Lung microvascular endothelial cell (primary cell): ENCODE data around the gene CLIC4. TPM values are rescaled to one million over a fixed set of nuclear protein-coding genes. Genes with fewer than 3 reads are reported as not detected.
"Not testable (repeated sequence)": the region's sequence is repeated elsewhere in the genome, so short reads cannot be mapped to it uniquely, and the experiment has no call there.

Experiments
- DNase-seq, 2 donors: peaks; one replicate each; pipeline versions ENCODE4 v3.0.0 to v3.0.0-alpha.2; 2010; ENCODE audit warnings: low read depth in 2 of 2
- total RNA-seq: library from RNA; depleted of rRNA; stranded (reverse); fragments of >200 nt; gene quantifications from 2 replicates; pipeline ENCODE4 v1.2.1, GENCODE V29; 2014

CLIC4 gene
- total RNA-seq, 1 donor from 2014 or later: 122 TPM

DNA sequence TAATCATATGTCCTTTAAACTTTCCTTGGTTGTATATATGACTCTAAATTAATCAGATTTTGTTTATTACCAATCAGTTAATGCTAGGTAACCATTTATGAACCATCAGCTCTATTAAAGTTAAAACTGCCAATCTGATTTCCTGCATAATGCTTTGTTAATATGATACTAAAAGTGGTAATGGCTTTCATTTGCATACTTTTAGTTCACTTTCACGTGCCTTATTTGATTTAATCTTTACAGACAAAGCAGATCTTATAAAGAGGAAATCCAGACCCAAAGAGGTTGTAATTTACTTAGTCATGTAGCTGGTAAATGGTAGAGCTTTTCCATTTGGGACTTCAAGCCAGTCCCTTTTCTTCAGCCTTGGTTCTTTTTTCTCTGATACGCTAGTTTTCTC lies 61.3 kb downstream of the CLIC4 start:
- DNase-seq: no peak

DNA sequence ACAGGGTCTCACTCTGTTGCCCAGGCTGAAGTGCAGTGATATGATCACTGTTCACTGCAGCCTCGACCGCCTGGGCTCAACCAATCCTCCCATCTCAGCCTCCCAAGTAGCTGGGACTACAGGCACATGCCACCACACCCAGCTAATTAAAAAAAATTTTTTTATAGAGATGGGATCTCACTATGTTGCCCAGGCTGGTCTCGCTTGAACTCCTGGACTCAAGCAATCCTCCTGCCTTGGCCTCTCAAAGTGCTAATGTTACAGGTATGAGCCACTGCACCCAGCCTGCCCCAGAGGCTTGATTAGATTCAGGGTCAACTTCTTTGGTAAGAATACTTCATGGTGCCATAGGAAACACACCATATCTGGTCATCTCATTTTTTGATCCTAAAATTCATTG lies 66.2 kb downstream of the CLIC4 start:
- not testable (repeated sequence) for DNase-seq

DNA sequence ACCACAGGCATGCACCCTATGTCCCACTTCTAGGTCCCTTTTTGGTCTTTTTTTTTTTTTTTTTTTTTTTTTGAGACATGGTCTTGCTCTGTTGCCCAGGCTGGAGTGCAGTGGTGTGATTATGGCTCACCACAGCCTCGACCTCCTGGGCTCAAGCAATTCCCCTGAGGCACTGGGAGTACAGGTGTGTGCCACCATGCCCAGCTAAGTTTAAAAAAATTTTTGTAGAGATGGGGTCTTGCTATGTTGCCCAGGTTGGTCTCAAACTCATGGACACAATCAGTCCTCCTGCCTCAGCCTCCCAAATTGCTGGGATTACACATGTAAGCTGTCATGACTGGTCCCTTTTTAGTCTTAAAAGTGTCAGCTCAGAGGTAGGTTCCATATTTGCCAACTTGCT lies 75.0 kb downstream of the CLIC4 start:
- not testable (repeated sequence) for DNase-seq

- no peak for DNase-seq
Observed at GRCh38 chr1:24822887-24823286, 77.6 kb downstream of the CLIC4 start.

DNA sequence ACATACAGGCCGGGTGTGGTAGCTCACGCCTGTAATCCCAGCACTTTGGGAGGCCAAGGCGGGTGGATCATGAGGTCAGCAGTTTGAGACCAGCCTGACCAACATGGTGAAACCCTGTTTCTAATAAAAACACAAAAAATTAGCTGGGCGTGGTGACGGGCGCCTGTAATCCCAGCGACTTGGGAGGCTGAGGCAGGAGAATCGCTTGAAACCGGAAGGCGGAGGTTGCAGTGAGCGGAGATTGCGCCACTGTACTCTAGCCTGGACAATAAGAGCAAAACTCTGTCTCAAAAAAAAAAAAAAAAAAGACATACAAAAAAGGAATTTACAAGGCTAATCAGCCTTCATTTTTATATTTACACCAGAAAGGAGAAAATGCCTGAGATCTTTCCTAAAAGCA lies 78.2 kb downstream of the CLIC4 start:
- DNase-seq: not testable (repeated sequence)

DNA sequence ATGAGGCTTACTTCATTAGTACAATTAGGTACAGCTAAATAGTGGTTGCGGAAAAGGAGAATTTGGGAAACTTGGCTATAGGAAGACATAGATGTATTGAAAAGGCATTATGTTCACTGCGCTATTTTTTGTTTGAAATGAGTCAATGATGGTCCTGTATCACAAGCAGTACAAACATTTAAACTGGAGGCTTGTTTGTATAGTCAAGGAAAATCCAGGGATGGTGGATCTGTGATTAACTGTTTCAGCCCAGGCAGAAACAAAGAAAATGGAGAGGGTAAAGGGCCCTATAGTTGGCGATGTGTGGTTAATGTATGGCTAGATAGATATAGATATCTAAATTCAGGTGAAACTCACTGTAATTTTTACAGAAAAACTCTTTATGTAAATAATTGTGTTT lies 79.9 kb downstream of the CLIC4 start:
- DNase-seq: no peak

- no peak for DNase-seq
Observed at GRCh38 chr1:24826510-24826909, 81.3 kb downstream of the CLIC4 start.

GRCh38 chr1:24827379-24828135 lies 82.3 kb downstream of the CLIC4 start:
- no peak for DNase-seq

DNA sequence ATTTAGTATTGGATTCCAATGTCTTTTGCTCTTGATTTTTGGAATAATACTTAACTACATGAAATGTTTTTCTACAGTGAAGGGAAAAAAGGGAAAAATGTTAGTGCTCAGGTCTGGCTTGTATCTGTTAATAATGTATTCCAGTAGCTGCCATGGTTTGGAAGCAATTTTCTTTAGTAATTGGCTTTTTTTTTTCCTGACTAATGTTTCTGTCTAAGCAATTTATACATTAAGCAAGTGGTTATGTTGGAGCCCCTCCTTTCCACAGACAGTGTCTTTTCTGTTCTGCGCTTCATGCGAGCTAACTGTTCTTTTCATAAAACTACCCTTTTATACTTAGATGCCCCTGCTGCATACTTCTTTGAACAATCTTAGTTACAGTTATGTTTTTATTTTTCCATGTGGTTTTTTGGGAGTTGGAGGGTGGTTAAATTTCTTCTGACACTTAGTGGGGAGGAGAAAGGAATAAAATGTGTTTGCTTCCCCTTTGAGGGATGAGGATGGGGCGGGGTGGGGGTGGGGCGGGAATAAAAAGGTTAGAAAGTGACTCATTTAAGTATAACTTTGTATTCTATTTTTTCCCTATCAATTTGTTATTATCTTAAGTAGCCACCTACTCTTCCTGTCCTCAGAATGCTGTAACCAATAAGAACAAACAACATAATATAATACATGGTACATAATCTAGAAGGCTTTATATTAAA lies 83.1 kb downstream of the CLIC4 start:
- DNase-seq: no peak

- no peak for DNase-seq
Observed at GRCh38 chr1:24828887-24829192, 83.6 kb downstream of the CLIC4 start.

GRCh38 chr1:24830680-24831272 lies 85.5 kb downstream of the CLIC4 start:
- DNase-seq: peak; percentile 79 to 83

GRCh38 chr1:24841593-24841992 lies 96.3 kb downstream of the CLIC4 start:
- DNase-seq: no peak

- DNase-seq: no peak
Observed at GRCh38 chr1:24846671-24847070, 101.4 kb downstream of the CLIC4 start.

- peak; percentile 90 to 93 for DNase-seq
Observed at GRCh38 chr1:24847995-24848881, 103.0 kb downstream of the CLIC4 start.

DNA sequence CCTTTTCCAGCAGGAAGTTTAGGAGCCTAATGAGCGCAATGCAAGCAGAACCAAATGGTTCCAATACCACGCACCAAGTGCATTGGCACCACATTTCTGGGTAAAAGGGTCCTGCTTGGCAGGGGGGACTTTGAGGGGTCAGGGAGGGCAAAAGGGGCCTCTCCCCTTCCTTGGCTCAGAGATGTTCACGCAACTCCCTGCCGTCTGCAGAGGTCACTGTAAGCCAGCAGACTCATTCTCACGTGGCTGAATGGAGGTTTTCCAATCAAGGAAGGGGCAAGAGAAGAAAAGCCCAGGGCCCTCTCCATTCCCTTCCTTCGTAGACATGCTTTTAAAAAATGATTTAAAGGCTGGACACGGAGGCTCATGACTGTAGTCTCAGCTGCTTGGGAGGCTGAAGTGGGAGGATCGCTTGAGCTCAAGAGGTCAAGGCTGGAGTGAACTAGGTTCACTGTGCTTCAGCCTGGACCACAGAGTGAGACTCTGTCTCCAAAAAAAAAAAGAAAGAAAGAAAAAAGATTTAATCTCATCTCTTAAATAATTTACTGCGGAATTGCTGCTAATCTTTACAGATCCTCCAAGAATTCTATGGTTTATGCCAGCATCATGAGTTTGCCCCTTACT lies 104.5 kb downstream of the CLIC4 start:
- peak in 1 of 2 donors; percentile 36 for DNase-seq

DNA sequence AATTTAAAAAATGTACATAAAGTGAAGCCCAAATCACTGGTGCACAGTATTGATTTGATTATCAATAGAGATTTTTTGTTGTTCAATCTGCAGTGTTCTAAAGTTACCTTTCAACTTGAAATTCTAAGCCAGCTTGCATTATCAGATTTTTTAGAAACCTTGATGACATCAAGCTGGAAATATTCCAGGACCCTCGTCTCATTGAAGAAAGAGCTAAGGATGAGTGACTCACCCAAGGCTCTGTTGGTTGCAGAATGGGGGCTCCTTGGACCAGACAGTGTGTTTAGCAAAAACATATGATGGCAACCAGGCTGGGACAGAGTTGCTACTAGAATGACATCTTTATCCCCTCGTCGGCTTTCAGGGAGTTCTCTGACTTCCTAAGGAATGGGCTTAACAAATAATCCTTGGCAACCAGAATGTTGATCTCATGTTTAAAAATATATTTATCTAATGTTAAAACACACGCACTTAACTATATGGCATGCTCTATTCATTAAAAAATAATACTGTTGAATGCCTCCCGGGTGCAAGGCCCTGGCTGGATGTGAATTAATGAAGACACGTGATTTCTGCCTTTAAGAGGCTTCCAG lies 105.2 kb downstream of the CLIC4 start:
- DNase-seq: peak in 1 of 2 donors; percentile 37

GRCh38 chr1:24853649-24854048 lies 108.4 kb downstream of the CLIC4 start:
- no peak for DNase-seq

DNA sequence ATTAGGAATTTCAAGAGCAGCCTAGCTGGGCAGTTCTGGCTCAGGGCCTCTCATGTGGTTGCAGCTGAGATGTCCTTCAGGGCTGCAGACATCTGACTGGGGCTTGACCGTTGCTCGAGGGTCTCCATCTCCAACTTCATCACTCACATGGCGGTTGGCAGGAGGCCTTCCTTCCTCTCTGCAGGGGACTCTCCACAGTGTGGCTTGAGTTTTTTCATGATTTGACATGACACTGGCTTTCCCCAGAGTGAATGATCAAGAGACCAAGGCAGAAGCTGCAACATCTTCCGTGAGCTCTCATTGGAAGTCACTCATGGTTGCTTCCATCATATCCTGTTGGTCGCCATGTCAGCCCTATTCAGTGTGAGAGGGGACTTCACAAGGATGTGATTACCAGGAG lies 110.2 kb downstream of the CLIC4 start:
- no peak for DNase-seq

DNA sequence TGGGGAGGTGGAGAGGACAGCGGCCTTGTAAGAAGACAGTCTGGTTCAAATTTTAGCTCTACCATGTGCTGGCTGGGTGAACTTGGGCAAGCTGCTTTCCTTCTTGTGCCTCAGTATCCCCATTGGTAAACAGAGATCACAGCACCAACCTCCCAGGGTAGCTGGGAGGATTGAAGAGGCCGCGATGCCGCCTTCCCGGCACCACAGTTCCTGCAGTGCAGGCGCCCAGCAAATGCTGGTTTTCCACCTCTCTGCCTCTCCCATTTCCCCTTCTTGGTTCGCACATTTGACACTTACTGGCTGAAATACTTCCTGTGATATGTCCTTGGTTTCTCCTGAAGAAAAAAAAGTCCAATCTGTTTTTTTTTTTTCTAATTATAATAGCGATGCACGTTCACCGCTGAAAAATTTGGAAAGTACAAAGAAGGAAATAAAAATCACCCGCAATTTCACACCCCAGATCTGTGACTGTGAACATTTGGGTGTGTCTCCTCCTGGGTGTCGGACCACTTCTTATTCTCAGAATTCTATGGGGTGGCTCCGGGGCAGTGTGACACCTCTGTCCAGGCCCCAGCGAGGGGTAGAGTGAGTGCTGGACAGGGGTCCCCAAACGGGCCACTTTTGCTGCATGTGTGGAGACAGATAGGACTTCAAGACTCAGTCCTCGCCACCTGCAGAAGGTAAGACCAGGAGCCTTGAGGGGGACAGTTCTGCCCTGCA lies 111.7 kb downstream of the CLIC4 start:
- no peak for DNase-seq

GRCh38 chr1:24857507-24858133 lies 112.4 kb downstream of the CLIC4 start:
- DNase-seq: no peak
